HG03378 (cell line): ENCODE measurements around the gene UMAD1.

Source experiments
- ATAC-seq: cut with Tn5 transposase; IDR thresholded peaks from one replicate; pipeline ENCODE4 v1.9.1; 2021; ENCODE audit warnings: mild to moderate bottlenecking, moderate library complexity; ENCODE audit not compliant: unreplicated experiment

UMAD1 gene

DNA sequence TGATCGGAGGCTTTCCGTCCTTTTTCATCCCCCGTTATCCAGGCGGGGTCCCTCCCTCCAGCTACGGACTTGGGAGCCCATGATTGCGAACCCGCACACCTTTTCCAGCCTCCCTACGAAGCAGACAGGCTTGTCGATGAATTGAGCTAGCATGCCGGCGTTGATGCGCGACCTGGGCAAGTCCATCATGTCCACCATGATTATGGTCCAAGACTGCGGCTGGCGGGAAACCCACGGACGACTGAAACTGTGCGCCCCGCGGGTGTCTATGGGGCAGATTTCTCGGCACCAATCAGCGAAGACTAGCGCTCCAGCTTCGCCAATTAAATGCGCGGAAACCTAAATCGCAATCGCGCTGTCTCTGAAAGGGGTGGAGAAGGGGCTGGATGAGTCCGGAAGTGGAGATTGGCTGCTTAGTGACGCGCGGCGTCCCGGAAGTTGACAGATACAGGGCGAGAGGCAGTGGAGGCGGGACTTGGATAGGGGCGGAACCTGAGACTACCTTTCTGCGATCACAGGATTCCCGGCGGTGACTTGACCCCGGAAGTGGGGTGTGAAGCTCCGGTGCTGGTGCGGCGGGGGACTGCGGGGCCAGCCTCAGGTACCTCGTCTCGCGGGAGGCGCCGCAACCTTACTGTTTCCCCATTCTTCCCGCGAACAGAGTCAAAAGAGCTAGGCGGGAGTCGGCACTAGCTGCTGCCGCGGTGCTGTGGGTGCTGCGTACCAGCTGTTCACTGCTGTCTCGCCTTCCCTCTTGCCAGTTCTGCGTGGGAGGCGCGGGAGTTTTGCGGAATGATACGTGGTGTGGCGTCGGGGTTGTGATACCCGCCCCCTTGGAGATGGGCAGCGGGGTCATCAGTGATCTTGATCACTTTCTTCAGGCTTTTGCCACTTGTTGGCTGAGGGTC is at the start of gene UMAD1:
Gene UMAD1 (plus strand): TSS at position 532 of the 908 bp plus-strand sequence. CDS start 32,620 bp downstream, outside the sequence.
- peak; percentile 98 for ATAC-seq

DNA sequence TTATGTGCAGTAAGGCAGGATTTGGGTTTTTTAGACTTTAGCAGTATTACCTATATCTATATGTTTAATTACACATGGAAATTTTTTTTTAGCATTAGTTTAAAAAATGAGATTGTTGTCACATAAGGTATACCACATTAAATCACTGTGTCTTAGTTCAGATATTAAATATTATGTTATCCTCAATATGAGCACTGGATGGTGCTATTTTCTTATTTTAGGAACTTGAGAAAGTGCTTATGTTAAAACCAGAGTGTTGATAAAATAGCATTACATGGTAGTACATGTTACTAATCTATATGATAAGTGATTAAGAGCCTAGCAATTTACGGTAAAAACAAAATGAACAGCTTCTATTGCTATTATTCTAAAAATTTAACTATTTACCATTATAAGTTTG is 45.1 kb upstream of the UMAD1 start:
- ATAC-seq = no peak

DNA sequence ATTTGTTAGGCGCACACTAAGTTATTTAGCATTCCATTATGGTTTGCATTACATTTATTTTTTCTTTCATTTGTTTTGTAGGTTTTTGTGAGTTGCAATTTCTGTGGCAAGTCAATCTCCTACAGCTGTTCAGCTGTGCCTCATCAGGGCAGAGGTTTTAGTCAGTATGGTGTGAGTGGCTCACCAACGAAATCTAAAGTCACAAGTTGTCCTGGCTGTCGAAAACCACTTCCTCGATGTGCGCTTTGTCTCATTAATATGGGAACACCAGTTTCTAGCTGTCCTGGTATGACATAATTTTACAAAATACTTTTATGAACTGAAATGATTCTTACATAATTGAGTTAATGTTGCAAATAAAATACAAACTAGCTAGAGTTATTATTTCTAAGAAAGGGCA is 44.4 kb upstream of the UMAD1 start:
- no peak for ATAC-seq

GRCh38 chr7:7607010-7607409 is 33.5 kb upstream of the UMAD1 start:
- no peak for ATAC-seq

GRCh38 chr7:7609330-7609729 is 31.2 kb upstream of the UMAD1 start:
- ATAC-seq = no peak

- no peak for ATAC-seq
Observed at GRCh38 chr7:7612519-7612918, 28.0 kb upstream of the UMAD1 start.

- ATAC-seq = no peak
Observed at GRCh38 chr7:7613210-7613609, 27.3 kb upstream of the UMAD1 start.

- no peak for ATAC-seq
Observed at GRCh38 chr7:7614018-7614741, 26.4 kb upstream of the UMAD1 start.

- no peak for ATAC-seq
Observed at GRCh38 chr7:7617550-7617949, 23.0 kb upstream of the UMAD1 start.

DNA sequence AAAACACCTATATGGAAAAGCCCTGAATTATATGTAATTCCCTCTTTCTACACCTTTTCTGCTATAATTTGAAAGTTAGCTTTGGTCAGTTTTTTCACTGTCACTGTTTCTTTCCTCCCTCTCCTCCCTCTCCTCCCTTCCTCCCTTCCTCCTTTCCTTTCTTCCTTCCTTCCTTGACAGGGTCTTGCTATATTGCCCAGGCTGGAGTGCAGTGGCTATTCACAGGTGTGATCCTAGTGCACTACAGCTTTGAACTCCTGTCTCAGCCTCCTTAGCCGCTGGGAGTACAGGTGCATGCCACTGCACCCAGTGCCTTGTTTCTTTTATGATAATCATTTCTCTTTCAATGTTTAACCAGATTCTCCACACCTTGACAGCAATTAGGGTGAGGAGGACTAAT is 22.1 kb upstream of the UMAD1 start:
- no peak for ATAC-seq

DNA sequence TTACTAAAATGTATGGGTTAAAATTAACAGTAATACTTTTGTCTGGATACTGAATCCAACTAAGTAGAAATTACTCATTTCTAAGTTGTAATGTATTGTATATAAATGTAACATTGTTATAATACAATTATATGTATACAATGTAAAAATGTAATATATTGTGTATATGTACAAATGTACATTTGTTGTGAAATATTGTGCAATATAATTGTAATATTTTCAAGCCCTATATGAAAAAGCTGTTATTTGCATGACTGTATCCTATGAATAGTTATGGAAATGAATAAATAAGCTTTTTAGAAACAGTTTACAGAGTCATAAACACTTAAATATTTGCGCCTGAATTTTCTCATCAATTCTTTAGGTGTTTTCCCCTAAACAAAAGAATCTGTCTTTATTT is 20.3 kb upstream of the UMAD1 start:
- ATAC-seq = no peak

DNA sequence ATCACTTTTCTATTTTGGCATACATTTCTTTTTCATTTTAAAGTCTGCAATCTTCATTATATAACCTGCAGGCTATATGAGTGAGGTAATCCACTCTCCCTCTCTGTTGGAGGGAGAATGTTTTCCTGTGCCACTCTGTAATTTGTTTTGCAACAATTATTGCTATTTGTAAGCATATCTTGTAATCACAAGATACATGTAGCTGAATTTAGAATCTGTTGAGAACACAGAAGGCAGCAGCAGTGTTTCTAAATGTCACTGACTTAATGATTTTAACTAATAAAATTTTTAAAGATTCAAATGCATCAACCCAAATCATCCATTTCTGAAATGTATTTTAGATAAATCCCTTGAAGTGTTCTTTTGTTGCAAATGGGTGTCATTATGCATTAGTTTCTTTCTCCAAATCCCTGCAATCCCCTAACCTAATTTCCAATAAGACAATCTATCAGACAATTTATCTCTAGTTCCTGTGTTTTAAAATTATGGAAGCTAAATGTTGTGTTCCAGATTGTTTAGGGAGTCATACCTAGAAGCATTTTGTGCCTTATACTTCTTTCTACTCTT is 19.8 kb upstream of the UMAD1 start:
- no peak for ATAC-seq

GRCh38 chr7:7628476-7628875 is 12.1 kb upstream of the UMAD1 start:
- ATAC-seq = no peak

DNA sequence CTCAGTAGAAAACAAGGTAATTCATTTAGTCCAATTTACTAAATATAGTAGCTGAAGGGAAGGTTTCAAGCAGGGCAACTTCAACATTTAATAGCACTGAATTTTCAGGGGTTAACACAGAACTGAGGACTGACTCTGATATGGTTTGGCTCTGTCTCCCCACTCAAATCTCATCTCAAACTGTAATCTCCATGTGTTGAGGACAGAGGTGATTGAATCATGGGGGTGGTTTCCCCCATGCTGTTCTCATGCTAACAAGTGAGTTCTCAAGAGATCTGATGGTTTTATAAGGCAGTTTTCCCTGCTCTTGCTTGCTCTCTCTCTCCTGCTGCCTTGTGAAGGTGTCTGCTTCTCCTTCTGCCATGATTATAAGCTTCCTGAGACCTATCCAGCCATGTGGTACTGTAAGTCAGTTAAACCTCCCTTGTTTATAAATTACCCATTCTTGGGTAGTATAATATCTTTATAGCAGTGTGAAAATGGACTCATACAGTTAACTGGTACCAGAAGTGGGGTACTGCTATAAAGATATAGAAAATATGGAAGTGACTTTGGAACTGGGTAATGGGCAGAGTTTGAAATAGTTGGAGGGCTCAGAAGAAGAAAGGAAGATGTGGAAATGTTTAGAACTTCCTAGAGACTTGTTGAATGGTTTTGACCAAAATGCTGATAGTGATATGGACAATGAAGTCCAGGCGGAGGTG is 9.8 kb upstream of the UMAD1 start:
- ATAC-seq = no peak

DNA sequence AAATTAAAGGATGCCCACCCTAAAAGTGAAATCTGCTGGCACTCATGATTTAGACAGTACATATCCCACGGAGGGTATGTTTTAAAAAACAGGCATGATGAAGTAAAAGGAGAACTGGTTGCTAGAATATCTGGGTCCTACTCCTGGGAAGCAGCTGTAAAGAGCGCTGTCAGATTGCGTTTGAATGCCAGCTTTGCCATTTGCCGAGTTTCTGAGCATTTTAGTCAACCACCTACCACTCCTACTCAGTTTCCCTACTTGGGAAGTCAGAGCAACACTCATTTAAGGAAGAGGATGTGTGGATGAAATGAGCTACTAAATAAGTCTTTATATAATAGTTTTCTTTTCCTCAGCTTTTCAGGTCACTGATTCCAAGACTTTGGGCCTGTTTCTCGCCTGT is 1.1 kb upstream of the UMAD1 start:
- no peak for ATAC-seq

GRCh38 chr7:7639847-7640220 is 718 bp upstream of the UMAD1 start:
- no peak for ATAC-seq

DNA sequence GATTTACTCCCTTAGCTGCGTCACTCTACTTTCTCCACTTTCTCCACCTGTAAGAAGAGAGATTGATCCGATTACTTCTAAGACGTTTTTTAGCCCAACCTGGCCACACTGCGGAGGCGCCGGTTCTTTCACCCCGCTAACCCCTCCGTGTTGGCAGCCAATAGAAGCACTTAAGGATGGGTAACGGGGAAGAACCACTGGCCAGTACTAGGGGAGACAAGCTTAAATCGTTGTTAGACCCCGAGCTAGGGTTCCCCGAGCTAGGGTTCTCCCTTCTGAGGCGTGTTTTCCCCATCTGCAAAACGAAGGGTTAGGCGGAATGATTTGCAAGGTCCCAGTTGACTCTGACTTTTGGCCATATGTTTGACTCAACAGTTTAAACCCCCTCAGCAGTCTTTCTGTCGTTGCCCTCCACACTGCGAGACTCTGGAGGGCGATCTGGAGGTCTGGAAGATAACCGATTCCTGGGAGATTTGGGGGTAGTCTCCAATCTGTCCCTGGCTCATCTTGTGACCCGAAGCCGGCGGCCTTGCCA is 644 bp downstream of the UMAD1 start:
- ATAC-seq = peak; percentile 10

DNA sequence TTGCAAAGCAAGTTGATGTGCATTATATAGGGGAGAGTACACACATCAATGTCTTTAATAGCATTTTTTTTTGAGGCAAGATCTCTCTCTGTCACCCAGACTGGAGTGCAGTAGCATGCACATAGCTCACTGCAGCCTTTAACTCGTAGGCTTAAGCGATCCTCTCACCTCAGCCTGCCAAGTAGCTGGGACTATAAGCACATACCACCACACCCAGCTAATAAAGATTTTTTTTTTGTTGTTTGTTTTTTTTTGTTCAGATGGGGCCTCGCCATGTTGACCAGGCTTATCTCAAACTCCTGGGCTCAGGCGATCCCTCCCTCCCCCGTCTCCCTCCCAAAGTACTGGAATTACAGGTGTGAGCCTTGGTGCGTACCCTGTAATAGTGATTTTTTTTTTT is 1.5 kb downstream of the UMAD1 start:
- ATAC-seq = no peak

DNA sequence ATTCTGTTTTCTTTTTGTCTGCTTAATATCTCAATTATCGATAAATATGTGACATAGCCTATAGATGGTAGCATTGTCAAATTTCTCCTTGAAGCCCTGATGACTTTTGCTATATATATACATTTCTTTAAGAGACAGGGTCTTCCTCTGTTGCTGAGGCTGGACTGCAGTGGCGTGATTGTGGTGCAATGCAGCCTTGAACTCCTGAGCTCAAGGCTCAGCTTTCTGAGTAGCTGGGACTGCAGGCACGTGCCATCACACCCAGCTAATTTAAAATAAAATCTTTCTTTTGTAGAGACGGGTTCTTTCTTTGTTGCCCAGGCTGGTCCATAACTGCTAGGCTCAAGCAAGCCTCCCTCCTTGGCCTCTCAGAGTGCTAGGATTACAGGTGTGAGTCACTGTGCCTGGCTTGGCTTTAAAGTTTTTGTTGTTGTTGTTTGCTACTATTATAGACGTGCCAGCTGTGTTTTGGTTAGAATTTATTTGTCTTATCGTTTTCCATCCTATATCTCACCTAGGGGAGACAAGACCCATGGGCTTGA is 7.0 kb downstream of the UMAD1 start:
- ATAC-seq = no peak

DNA sequence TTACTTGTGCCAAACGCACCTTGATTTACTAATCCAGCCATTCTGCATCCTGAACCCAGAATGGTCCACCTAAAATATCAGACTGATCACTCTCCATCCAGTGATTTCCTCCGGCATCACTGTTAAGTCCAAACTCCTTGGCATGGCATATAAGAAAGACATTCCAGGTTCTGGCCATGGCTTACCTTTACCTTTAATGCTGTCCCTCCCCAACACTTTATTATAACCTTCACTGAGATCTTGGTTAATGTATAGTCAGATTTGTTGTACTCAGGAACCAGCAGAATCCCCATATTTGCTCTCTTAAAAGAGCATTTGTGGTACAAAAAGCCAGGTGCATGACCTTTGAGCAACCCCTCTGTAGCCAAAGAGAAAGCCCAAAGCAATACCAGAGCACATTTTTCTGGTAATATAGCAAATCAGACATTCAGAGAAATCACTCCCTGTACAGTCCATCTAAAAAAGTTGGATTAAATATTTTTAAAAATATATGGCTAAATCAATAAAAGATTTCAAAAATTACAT is 10.2 kb downstream of the UMAD1 start:
- no peak for ATAC-seq
